ENCODE measurements around the gene KCP.

Gene KCP

GRCh38 chr7:128937271-128937646, 26.8 kb upstream of the KCP start:
- no peak overlapping the region for H3K4me3 ChIP-seq (ENCODE audit: low read depth, low read length)
- TF ChIP-seq MAX (IDR thresholded peaks at IDR 0.05; ENCODE audit: low read depth, low read length) (no peak), MYC (IDR thresholded peaks at IDR 0.05; ENCODE audit: low read depth, low read length) (no peak), CTCF (IDR thresholded peaks at IDR 0.05; ENCODE audit: low read depth, low read length) (no peak), POLR2A (IDR thresholded peaks at IDR 0.05; ENCODE audit: extremely low read depth, insufficient read length) (no peak)
- no peak for DNase-seq (ENCODE audit: low read depth)

GRCh38 chr7:128936798-128937197, 26.3 kb upstream of the KCP start:
- H3K4me3 ChIP-seq (ENCODE audit: low read depth, low read length), result no peak overlapping the region
- DNase-seq (ENCODE audit: low read depth), result no peak
- no peak for TF ChIP-seq MAX (IDR thresholded peaks at IDR 0.05; ENCODE audit: low read depth, low read length)
- no peak for TF ChIP-seq POLR2A (IDR thresholded peaks at IDR 0.05; ENCODE audit: extremely low read depth, insufficient read length)
- TF ChIP-seq MYC (IDR thresholded peaks at IDR 0.05; ENCODE audit: low read depth, low read length), result no peak
- TF ChIP-seq CTCF (IDR thresholded peaks at IDR 0.05; ENCODE audit: low read depth, low read length), result no peak

- DNase-seq (ENCODE audit: low read depth), result no peak
- TF ChIP-seq CTCF (IDR thresholded peaks at IDR 0.05; ENCODE audit: low read depth, low read length) (no peak), MAX (IDR thresholded peaks at IDR 0.05; ENCODE audit: low read depth, low read length) (no peak), MYC (IDR thresholded peaks at IDR 0.05; ENCODE audit: low read depth, low read length) (no peak), POLR2A (IDR thresholded peaks at IDR 0.05; ENCODE audit: extremely low read depth, insufficient read length) (no peak)
- H3K4me3 ChIP-seq (ENCODE audit: low read depth, low read length), result no peak overlapping the region
These were observed 24.8 kb upstream of the KCP start for GRCh38 chr7:128935342-128935730.

- DNase-seq (ENCODE audit: low read depth), result no peak
- no peak for TF ChIP-seq MAX (IDR thresholded peaks at IDR 0.05; ENCODE audit: low read depth, low read length)
- TF ChIP-seq POLR2A (IDR thresholded peaks at IDR 0.05; ENCODE audit: extremely low read depth, insufficient read length), result no peak
- TF ChIP-seq MYC (IDR thresholded peaks at IDR 0.05; ENCODE audit: low read depth, low read length), result no peak
- TF ChIP-seq CTCF (IDR thresholded peaks at IDR 0.05; ENCODE audit: low read depth, low read length), result no peak
- no peak overlapping the region for H3K4me3 ChIP-seq (ENCODE audit: low read depth, low read length)
These were observed 24.1 kb upstream of the KCP start for GRCh38 chr7:128934361-128935341.

- no peak overlapping the region for H3K4me3 ChIP-seq (ENCODE audit: low read depth, low read length)
- DNase-seq (ENCODE audit: low read depth), result no peak
- TF ChIP-seq MAX (IDR thresholded peaks at IDR 0.05; ENCODE audit: low read depth, low read length) (peak; percentile 64; the same call in 1 of the 2 replicates), POLR2A (IDR thresholded peaks at IDR 0.05; ENCODE audit: extremely low read depth, insufficient read length) (no peak)
These were observed 22.8 kb upstream of the KCP start for GRCh38 chr7:128933180-128933891.

- TF ChIP-seq MYC (IDR thresholded peaks at IDR 0.05; ENCODE audit: low read depth, low read length) (no peak), MAX (IDR thresholded peaks at IDR 0.05; ENCODE audit: low read depth, low read length) (no peak), CTCF (IDR thresholded peaks at IDR 0.05; ENCODE audit: low read depth, low read length) (no peak), POLR2A (IDR thresholded peaks at IDR 0.05; ENCODE audit: extremely low read depth, insufficient read length) (no peak)
- no peak overlapping the region for H3K4me3 ChIP-seq (ENCODE audit: low read depth, low read length)
- no peak for DNase-seq (ENCODE audit: low read depth)
These were observed 22.3 kb upstream of the KCP start for GRCh38 chr7:128932862-128933179.

All from NB4 (cell line).